GM18511 (cell line): ENCODE data around the gene ME1.
"Not testable (repeated sequence)": the region's sequence is repeated elsewhere in the genome, so short reads cannot be mapped to it uniquely, and the experiment has no call there.

Experiments used
- ATAC-seq: cut with Tn5 transposase; IDR thresholded peaks from one replicate; pipeline ENCODE4 v1.9.1; 2021; ENCODE audit warnings: mild to moderate bottlenecking, moderate library complexity; ENCODE audit not compliant: unreplicated experiment

Gene ME1

GRCh38 chr6:83362349-83362748 is 68.5 kb downstream of the ME1 start:
- not testable (repeated sequence) for ATAC-seq

DNA sequence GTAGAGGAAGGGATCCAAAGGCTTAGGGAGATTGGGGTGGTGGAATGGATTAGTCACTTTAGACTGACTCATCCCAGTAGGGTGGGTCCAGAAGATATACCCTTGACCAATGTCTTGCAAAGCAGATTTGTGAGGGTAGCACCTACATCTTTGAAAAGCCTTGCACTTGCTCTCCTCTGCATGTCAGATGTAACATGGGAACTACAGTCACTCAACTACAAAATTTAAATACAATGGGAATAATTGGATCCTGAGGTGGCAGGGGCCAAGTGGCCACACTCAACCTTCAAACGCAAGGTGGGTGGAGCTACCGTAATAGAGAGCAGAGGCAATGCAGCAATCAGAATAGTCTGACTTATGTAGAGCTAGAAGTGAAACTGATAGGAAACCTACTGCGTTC is 71.2 kb downstream of the ME1 start:
- no peak for ATAC-seq

DNA sequence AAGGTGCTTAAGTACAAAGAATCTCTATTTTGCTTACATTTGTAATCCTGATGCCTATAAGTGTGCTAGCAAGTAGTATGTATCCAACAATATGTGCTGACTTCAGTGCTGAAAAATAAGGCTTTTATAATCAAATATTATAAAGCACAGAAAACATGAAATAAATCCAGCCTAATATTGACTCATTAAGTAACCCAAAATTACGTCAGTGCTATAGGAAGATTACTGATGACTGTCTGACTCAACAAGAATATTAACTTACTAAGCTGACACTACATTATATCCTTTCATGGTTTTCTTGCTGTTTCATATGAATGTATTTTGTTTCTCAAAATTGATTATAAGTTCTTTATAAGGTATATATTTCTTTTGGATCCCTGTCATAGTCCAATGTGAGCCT is 76.1 kb downstream of the ME1 start:
- no peak for ATAC-seq

DNA sequence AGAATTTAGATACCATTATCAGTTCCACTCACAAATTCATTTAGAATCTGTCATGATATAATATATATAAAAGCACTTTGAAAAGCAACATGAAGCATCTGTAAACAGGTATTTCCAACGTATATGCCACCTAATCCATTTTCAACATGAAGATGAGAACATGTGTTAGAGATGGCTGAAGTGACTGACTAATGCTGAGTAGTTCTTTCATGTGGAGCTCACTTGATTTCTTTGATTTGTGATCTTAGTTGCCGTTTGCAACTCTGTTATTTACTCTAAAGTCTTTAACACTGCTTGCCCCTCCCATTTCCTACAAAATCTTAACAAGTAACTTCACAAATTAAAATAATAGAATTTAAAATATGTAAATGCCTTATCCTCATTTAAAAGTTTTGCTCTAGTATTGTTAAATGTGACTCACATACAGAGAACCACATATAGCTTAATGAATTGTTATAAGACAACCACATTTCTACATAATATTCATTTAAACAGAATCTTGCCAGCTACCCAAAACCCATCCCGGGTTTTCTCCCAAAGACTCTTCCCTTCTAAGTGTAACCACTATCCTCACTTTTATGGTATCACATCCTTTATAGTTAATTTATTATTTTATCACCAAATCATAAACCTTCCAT is 78.3 kb downstream of the ME1 start:
- ATAC-seq: no peak

DNA sequence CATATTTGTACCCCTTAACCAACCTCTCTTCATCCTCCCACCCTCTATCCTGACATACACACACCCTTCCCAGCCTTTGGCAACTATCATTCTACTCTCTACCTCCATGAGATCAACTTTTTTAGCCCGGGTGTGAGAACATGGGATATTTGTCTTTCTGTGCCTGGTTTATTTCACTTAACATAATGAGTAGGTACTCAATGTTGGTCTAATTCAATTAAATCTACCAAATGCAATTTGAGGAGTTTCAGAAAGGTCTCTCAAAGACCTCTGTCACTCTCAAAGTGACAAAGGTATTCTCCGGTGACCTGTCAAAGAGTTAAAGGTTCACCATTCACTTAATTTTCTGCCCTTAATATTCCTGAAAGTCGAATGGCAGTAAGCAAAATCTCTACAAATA is 87.7 kb downstream of the ME1 start:
- no peak for ATAC-seq

- no peak for ATAC-seq
Measured at GRCh38 chr6:83341765-83342164, 89.1 kb downstream of the ME1 start.

GRCh38 chr6:83333916-83334315 is 96.9 kb downstream of the ME1 start:
- not testable (repeated sequence) for ATAC-seq

DNA sequence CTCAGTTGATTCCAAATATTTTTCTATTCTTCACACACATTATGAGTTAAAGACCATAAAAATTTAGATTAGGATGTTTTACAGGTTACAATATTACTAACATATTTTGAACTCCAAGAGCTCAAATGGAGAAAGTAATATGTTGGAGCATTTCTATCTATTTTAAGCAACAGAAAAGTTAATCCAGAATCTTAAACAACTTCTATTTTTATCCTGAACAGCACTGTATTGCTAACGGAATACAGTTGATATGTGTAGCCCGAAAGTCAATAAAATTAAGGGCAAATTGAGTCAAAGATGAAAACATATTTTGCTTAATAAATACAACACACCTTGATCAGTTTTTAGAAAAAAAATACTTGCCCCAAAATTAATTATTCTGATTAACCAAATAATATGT is 97.4 kb downstream of the ME1 start:
- no peak for ATAC-seq

GRCh38 chr6:83314693-83315092 is 116.2 kb downstream of the ME1 start:
- no peak for ATAC-seq

DNA sequence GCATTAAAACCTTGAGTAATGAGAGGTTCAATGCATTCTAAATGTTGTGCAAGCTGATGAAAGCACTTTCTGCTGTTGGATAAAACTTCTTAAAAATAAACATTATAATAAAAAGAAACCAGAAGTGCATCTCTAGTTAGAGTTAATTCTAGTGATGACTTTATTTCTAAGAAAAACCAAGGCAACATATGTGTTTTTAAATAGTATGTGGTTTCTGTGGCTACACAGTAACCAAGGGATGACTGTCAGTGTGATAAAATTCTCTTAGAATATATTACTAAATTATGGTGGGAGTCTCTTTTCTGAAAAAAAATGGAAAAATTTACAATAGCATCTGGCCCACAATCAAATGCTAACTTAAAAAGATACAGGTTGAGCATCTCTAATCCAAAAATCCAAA is 117.0 kb downstream of the ME1 start:
- ATAC-seq: peak; percentile 59

GRCh38 chr6:83311231-83311630 is 119.6 kb downstream of the ME1 start:
- ATAC-seq: no peak

DNA sequence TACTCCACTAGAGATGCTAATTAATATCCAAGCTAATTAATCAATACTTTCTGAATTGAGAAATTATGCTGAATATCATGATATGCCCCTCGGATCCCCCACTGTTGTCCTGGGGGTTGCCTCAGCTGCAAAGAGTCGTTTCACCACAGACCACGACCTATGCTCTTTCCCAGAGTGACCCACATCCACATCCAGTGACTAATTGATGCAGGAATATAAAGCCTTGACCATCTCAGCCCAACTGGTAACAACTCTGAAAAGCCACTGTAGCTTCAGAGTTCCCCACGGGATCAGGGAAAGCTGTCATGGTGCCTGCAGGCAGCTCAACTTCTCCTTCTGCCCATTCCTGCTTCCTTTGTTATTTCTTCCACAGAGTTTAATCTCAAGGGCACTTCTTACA is 120.8 kb downstream of the ME1 start:
- no peak for ATAC-seq

DNA sequence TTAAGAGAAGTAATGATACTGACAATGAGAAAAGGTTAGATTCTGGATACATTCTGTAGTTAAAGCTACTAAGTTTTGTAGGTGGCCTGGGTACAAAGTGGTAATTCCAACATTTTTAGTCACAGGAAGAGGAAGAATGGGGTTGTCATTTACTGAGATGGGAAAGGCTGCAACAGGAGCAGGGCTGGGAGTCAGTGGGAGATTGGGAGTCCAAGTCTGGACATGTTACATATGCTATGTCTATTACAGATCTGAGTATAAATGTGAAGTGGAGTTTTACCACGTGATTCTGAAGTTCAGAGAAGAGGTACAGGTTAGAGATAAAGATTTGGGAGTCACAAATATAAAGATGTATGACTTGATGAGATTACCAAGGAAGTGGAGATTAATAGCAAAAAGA is 121.5 kb downstream of the ME1 start:
- no peak for ATAC-seq

- no peak for ATAC-seq
Measured at GRCh38 chr6:83308833-83309232, 122.0 kb downstream of the ME1 start.

GRCh38 chr6:83307849-83308248 is 123.0 kb downstream of the ME1 start:
- ATAC-seq: no peak

- ATAC-seq: no peak
Measured at GRCh38 chr6:83303426-83303825, 127.4 kb downstream of the ME1 start.

GRCh38 chr6:83294676-83295075 is 136.2 kb downstream of the ME1 start:
- ATAC-seq: no peak

DNA sequence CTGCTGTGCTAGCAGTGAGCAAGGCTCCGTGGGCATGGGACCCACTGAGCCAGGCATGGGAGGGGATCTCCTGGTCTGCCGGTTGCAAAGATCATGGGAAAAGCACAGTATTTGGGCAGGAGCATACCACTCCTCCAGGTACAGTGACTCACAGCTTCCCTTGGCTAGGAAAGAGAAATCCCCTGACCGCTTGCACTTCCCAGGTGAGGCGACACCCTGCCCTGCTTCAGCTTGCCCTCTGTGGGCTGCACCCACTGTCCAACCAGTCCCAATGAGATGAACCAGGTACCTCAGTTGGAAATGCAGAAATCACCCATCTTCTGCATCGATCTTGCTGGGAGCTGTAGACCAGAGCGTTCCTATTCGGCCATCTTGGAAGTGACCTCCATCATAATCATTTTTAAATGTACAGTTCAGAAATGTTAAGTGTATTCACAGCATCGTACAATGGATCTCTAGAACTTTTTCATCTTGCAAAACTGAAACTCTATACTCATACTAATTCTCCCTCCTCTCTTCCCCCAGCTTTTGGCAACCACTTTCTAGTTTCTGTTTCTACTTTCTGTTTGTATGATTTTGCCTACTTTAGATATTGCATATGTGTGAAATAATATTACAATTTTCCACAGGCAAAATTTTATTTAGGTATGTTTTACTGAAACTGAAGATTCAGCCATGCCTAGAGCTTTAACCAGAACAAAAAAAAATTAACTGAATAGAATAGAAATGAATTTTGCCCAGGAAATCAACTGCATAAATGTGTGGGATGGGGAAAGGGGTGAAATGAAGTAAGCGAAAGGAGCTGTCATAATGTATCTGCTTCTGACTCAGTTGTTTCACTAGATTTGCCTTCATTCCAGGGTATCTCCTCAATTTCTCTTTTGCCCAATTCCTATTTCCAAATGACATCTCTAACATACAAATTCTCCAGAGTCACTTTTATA is 137.7 kb downstream of the ME1 start:
- peak; percentile 95 for ATAC-seq

DNA sequence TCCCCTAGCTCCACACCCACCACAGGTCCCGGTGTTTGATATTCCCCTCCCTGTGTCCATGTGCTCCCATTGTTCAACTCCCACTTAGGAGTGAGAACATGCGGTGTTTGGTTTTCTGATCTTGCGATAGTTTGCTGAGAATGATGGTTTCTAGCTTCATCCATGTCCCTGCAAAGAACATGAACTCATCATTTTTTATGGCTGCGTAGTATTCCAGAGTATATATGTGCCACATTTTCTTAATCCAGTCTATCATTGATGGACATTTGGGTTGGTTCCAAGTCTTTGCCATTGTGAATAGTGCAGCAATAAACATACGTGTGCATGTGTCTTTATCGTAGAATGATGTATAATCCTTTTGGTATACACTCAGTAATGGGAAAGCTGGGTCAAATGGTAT is 143.6 kb downstream of the ME1 start:
- not testable (repeated sequence) for ATAC-seq

DNA sequence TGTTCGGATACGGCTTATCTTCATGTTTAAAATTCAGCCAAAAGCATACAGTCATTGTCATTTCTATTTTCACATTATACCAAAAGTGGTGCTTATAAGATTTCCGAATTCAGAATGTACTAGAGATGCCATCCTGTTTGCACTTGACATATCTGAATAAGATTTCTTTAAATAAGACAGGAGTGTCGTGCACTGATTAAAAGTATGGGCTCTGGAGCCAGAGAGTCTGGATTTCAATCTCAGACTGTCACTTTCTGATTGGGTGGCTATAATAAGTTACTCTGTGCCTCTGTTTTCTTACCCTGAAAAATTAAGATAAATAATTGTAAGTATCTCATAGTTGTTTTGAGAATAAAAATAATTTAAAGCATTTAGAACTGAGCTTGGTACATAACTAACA is 144.9 kb downstream of the ME1 start:
- ATAC-seq: no peak

DNA sequence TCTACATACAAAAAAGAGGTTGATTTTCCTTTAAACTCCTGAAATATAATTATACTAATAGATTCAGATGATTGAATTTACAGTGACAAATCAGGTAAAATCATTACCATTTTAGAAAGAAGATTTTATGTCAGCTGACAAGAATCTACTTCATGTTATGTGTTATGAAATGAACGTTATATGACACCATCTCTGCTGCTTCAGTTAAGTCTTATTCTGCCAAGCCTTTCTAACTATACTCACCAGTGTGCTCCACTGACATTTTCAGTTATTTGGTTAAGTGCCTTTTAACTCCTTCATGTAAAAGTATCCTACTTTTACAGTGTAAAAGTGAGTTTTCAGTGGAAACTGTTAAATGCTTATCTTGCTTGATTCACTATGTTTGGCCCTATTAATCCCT is 157.3 kb downstream of the ME1 start:
- ATAC-seq: no peak

GRCh38 chr6:83270971-83271719 is 159.7 kb downstream of the ME1 start:
- peak; percentile 67 for ATAC-seq
